ENCODE measurements around the gene FAM9C. TPM values are rescaled to one million over a fixed set of nuclear protein-coding genes. Genes with fewer than 3 reads are reported as not detected.

FAM9C gene
- polyA plus RNA-seq, 1 donor (not counting 4 experiments of a cell fraction or from before 2014, with no cell fraction given), result not detected

- dilution Hi-C loops (cut with MboI; ENCODE audit: extremely low pct_ligation_motif_present, low sequenced_read_pairs), result no loop called here
- FAIRE-seq (no peak), DNase-seq (ENCODE audit: low read depth, low spot score) (no peak)
- Histone ChIP-seq H3K79me2 (ENCODE audit: control insufficient read depth, insufficient read depth, low read length) (no peaks in the 10 kb centered on the region), H3K27ac (ENCODE audit: control insufficient read depth, insufficient read depth, low read length) (no peak overlapping the region), H3K9ac (ENCODE audit: control insufficient read depth, extremely low read depth, insufficient read depth, low read length) (no peak overlapping the region), H3K27me3 (ENCODE audit: control insufficient read depth, extremely low read depth, insufficient read depth, low read length) (no peaks in the 10 kb centered on the region), H3K9me3 (ENCODE audit: control insufficient read depth, low read depth, low read length) (no peaks in the 10 kb centered on the region), H3K4me1 (ENCODE audit: control insufficient read depth, extremely low read depth, insufficient read depth, low read length) (peaks cover 33% of the 10 kb centered on the region), H3K36me3 (ENCODE audit: control insufficient read depth in 2 of 2, extremely low read depth in 1 of 2, insufficient read depth in 2 of 2, low read length in 2 of 2) (no peaks in the 10 kb centered on the region), H3K4me2 (ENCODE audit: control insufficient read depth, extremely low read depth, insufficient read depth, low read depth, low read length) (no peak overlapping the region), H3K9me1 (ENCODE audit: control insufficient read depth, extremely low read depth, insufficient read depth, low read length) (no peaks in the 10 kb centered on the region), H4K20me1 (ENCODE audit: control insufficient read depth, extremely low read depth, insufficient read depth, low read length) (no peaks in the 10 kb centered on the region), H2AFZ (ENCODE audit: control insufficient read depth, low read length) (no peak overlapping the region), H3K4me3 (ENCODE audit: control insufficient read depth in 2 of 3, extremely low read depth in 1 of 3, insufficient read depth in 2 of 3, low read depth in 1 of 3, low read length in 3 of 3) (no peak overlapping the region)
- TF ChIP-seq EZH2 (IDR thresholded peaks at IDR 0.05; ENCODE audit: low read length), result no peak
Observed at GRCh38 chrX:13009844-13010243, 34.6 kb downstream of the FAM9C start.

- Histone ChIP-seq H3K27me3 (ENCODE audit: control insufficient read depth, extremely low read depth, insufficient read depth, low read length) (no peaks in the 10 kb centered on the region), H3K9me3 (ENCODE audit: control insufficient read depth, low read depth, low read length) (no peaks in the 10 kb centered on the region), H3K79me2 (ENCODE audit: control insufficient read depth, insufficient read depth, low read length) (no peaks in the 10 kb centered on the region), H3K27ac (ENCODE audit: control insufficient read depth, insufficient read depth, low read length) (no peak overlapping the region), H3K4me2 (ENCODE audit: control insufficient read depth, extremely low read depth, insufficient read depth, low read depth, low read length) (no peak overlapping the region), H2AFZ (ENCODE audit: control insufficient read depth, low read length) (no peak overlapping the region), H3K9me1 (ENCODE audit: control insufficient read depth, extremely low read depth, insufficient read depth, low read length) (no peaks in the 10 kb centered on the region), H3K4me3 (ENCODE audit: control insufficient read depth in 2 of 3, extremely low read depth in 1 of 3, insufficient read depth in 2 of 3, low read depth in 1 of 3, low read length in 3 of 3) (no peak overlapping the region), H3K36me3 (ENCODE audit: control insufficient read depth in 2 of 2, extremely low read depth in 1 of 2, insufficient read depth in 2 of 2, low read length in 2 of 2) (no peaks in the 10 kb centered on the region), H3K4me1 (ENCODE audit: control insufficient read depth, extremely low read depth, insufficient read depth, low read length) (peaks cover 28% of the 10 kb centered on the region), H4K20me1 (ENCODE audit: control insufficient read depth, extremely low read depth, insufficient read depth, low read length) (no peaks in the 10 kb centered on the region), H3K9ac (ENCODE audit: control insufficient read depth, extremely low read depth, insufficient read depth, low read length) (no peak overlapping the region)
- FAIRE-seq (no peak), DNase-seq (ENCODE audit: low read depth, low spot score) (no peak)
- dilution Hi-C loops (cut with MboI; ENCODE audit: extremely low pct_ligation_motif_present, low sequenced_read_pairs), result no loop called here
- TF ChIP-seq EZH2 (IDR thresholded peaks at IDR 0.05; ENCODE audit: low read length), result no peak
- TF ChIP-seq CTCF (optimal IDR thresholded peaks at IDR 0.05 in 1 of 3, IDR thresholded peaks at IDR 0.05 in 1 of 3, conservative IDR thresholded peaks at IDR 0.05 in 1 of 3; ENCODE audit: extremely low read depth in 1 of 3, insufficient read depth in 2 of 3, low read length in 3 of 3), result no peak
Observed at GRCh38 chrX:13009273-13009672, 35.1 kb downstream of the FAM9C start.

DNA sequence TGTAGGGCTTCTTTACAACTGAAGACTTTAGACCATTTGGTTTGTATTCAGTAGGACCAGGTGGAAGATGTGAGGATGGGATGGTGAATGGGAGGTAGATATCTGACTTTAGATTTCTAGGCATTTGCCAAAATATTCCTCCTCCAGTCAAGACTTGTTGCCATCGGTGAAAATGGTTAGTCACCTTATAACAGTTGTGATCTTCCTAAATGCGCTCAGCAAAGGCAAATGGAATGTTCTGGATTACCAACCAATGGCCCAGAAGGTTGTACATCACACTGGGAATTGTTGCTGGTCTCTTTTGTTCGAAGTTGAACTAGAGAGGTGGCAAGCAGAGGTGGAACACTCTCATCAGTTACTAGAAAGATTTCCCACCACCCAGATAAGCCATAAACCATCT, 35.6 kb downstream of the FAM9C start:
- no peaks in the 10 kb centered on the region for H3K36me3 ChIP-seq (ENCODE audit: control insufficient read depth in 2 of 2, extremely low read depth in 1 of 2, insufficient read depth in 2 of 2, low read length in 2 of 2)
- H3K27me3 ChIP-seq (ENCODE audit: control insufficient read depth, extremely low read depth, insufficient read depth, low read length), result no peaks in the 10 kb centered on the region
- no peak overlapping the region for H2AFZ ChIP-seq (ENCODE audit: control insufficient read depth, low read length)
- peak; percentile 70 for FAIRE-seq
- H3K4me1 ChIP-seq (ENCODE audit: control insufficient read depth, extremely low read depth, insufficient read depth, low read length), result peaks cover 28% of the 10 kb centered on the region
- H3K4me2 ChIP-seq (ENCODE audit: control insufficient read depth, extremely low read depth, insufficient read depth, low read depth, low read length), result no peak overlapping the region
- no peaks in the 10 kb centered on the region for H3K9me1 ChIP-seq (ENCODE audit: control insufficient read depth, extremely low read depth, insufficient read depth, low read length)
- H4K20me1 ChIP-seq (ENCODE audit: control insufficient read depth, extremely low read depth, insufficient read depth, low read length), result no peaks in the 10 kb centered on the region
- TF ChIP-seq CTCF (optimal IDR thresholded peaks at IDR 0.05 in 1 of 3, IDR thresholded peaks at IDR 0.05 in 1 of 3, conservative IDR thresholded peaks at IDR 0.05 in 1 of 3; ENCODE audit: extremely low read depth in 1 of 3, insufficient read depth in 2 of 3, low read length in 3 of 3) (no peak), EZH2 (IDR thresholded peaks at IDR 0.05; ENCODE audit: low read length) (no peak)
- no peak for DNase-seq (ENCODE audit: low read depth, low spot score)
- no peak overlapping the region for H3K27ac ChIP-seq (ENCODE audit: control insufficient read depth, insufficient read depth, low read length)
- H3K4me3 ChIP-seq (ENCODE audit: control insufficient read depth in 2 of 3, extremely low read depth in 1 of 3, insufficient read depth in 2 of 3, low read depth in 1 of 3, low read length in 3 of 3), result no peak overlapping the region
- H3K79me2 ChIP-seq (ENCODE audit: control insufficient read depth, insufficient read depth, low read length), result no peaks in the 10 kb centered on the region
- H3K9me3 ChIP-seq (ENCODE audit: control insufficient read depth, low read depth, low read length), result no peaks in the 10 kb centered on the region
- dilution Hi-C loops (cut with MboI; ENCODE audit: extremely low pct_ligation_motif_present, low sequenced_read_pairs), result no loop called here
- H3K9ac ChIP-seq (ENCODE audit: control insufficient read depth, extremely low read depth, insufficient read depth, low read length), result no peak overlapping the region
